AG08395 (cell line): ENCODE results near the gene CHSY1.
A peak's percentile ranks its signal among the peaks of the same experiment; 100 is the strongest.

ENCODE experiments used
- DNase-seq: peaks from one replicate; pipeline ENCODE4 v3.0.0; 2012; ENCODE audit warnings: mixed read lengths, low spot score

The CHSY1 gene

GRCh38 chr15:101170568-101171350 lies 81.1 kb downstream of the CHSY1 start:
- peak; percentile 72 for DNase-seq

- peak; percentile 43 for DNase-seq
These were observed 82.3 kb downstream of the CHSY1 start for GRCh38 chr15:101169495-101170071.

GRCh38 chr15:101168898-101169494 lies 82.9 kb downstream of the CHSY1 start:
- no peak for DNase-seq

GRCh38 chr15:101168463-101168824 lies 83.4 kb downstream of the CHSY1 start:
- DNase-seq: no peak

- DNase-seq: peak; percentile 65
These were observed 83.9 kb downstream of the CHSY1 start for GRCh38 chr15:101167753-101168462.

- no peak for DNase-seq
These were observed 84.5 kb downstream of the CHSY1 start for GRCh38 chr15:101167411-101167752.

GRCh38 chr15:101165905-101166471 lies 85.9 kb downstream of the CHSY1 start:
- no peak for DNase-seq

- DNase-seq: no peak
These were observed 89.0 kb downstream of the CHSY1 start for GRCh38 chr15:101162701-101163483.

- no peak for DNase-seq
These were observed 90.2 kb downstream of the CHSY1 start for GRCh38 chr15:101161656-101162055.

- DNase-seq: no peak
These were observed 91.7 kb downstream of the CHSY1 start for GRCh38 chr15:101159936-101160815.

- DNase-seq: no peak
These were observed 92.5 kb downstream of the CHSY1 start for GRCh38 chr15:101159096-101159935.

GRCh38 chr15:101158166-101159095 lies 93.4 kb downstream of the CHSY1 start:
- no peak for DNase-seq

GRCh38 chr15:101157721-101158120 lies 94.1 kb downstream of the CHSY1 start:
- DNase-seq: no peak

- no peak for DNase-seq
These were observed 95.2 kb downstream of the CHSY1 start for GRCh38 chr15:101156509-101157159.

- no peak for DNase-seq
These were observed 95.8 kb downstream of the CHSY1 start for GRCh38 chr15:101156061-101156460.

- no peak for DNase-seq
These were observed 97.8 kb downstream of the CHSY1 start for GRCh38 chr15:101153801-101154656.

GRCh38 chr15:101152914-101153313 lies 98.9 kb downstream of the CHSY1 start:
- no peak for DNase-seq
